Measurements from ENCODE around the gene SYCP3. TPM values are rescaled to one million over a fixed set of nuclear protein-coding genes. Genes with fewer than 3 reads are reported as not detected.

Gene SYCP3
- total and polyA plus RNA-seq, 2 of the 8 experiments (the other 6 are each of a cell fraction or from before 2014, with no cell fraction given): 0.02 to 0.07 TPM

DNA sequence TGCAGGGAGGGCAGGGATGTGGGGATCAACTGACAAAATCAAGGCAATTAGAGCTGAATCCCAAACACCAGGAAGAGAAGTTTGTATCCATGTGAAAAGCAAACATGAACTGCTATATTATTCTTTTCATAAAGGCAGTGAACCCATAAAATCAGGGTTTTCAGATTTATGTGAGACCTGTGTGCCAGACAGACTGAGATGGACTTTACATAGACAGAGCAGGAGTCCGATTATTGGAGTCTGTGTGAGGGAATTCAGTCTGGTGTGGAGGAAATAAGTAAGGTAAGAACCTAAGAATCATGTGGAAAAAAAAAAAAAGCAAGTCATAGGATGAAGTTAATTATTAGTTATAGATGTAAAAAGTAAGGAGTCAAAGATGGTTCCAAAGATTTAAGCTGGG is 45.1 kb upstream of the SYCP3 start:
- no peak overlapping the region for H4K5ac ChIP-seq (ENCODE audit: insufficient read length, low read depth, low read length)
- CTCF ChIA-PET (ENCODE audit: partially characterized antibody): interaction anchor here (1.1 to 2.3 kb wide), 5 partner anchors 9 to 56 kb away, joined by 3 to 16 read pairs (median 7); partner anchors contain the start of gene GNPTAB
- no peak for TF ChIP-seq MAFK (IDR thresholded peaks at IDR 0.05; ENCODE audit: low read depth, low read length)
- TF ChIP-seq EP300 (IDR thresholded peaks at IDR 0.05; ENCODE audit: borderline replicate concordance in 1 of 2, low read depth in 2 of 2, low read length in 2 of 2): no peak
- TF ChIP-seq CBX8 (IDR thresholded peaks at IDR 0.05; ENCODE audit: borderline replicate concordance, low read depth, low read length): no peak
- no peak for TF ChIP-seq CEBPB (IDR thresholded peaks at IDR 0.05; ENCODE audit: low read depth, low read length)
- no peak for TF ChIP-seq ATF2 (IDR thresholded peaks at IDR 0.05; ENCODE audit: low read length)
- no peak for TF ChIP-seq BCL11A (IDR thresholded peaks at IDR 0.05; ENCODE audit: low read depth in 2 of 2, low read length in 2 of 2)
- TF ChIP-seq YY1 (IDR thresholded peaks at IDR 0.05; ENCODE audit: low read depth, low read length): no peak
- no peak for TF ChIP-seq CHD1 (IDR thresholded peaks at IDR 0.05; ENCODE audit: low read depth, low read length)

More for the DNA sequence above, 45.1 kb upstream of the SYCP3 start:
- no peak overlapping the region for H2BK5ac ChIP-seq (ENCODE audit: low read depth, low read length)
- WGBS, 2 experiments (ENCODE audit: extremely low coverage in 1 of 2, insufficient coverage in 1 of 2, insufficient read length in 1 of 2, insufficient replicate concordance in 2 of 2, low coverage in 1 of 2, low lambda C conversion rate in 2 of 2, missing lambda C conversion rate in 1 of 2): 94% methylated on average over 1 of the region's 1 CpG; no CpG with 5 or more reads in 1 of the 2 experiments
- no peaks in the 10 kb centered on the region for H3K9me3 ChIP-seq (ENCODE audit: insufficient read depth in 2 of 2, low read depth in 1 of 2, low read length in 1 of 2)
- H3K79me1 ChIP-seq (ENCODE audit: low read depth, low read length): no peaks in the 10 kb centered on the region
- H3K18ac ChIP-seq (ENCODE audit: extremely low read depth, low read length): no peak overlapping the region
- peaks cover 0 to 2% of the 10 kb centered on the region in 2 experiments for H4K20me1 ChIP-seq (replicated peaks in 1 of 2; ENCODE audit: control insufficient read depth in 1 of 2, insufficient read depth in 2 of 2, low read length in 2 of 2)
- FAIRE-seq: no peak
- no peak overlapping the region for H3K23ac ChIP-seq (ENCODE audit: insufficient read length)
- no peak overlapping the region for H2BK20ac ChIP-seq (ENCODE audit: low read length)
- H3K4me1 ChIP-seq (replicated peaks in 1 of 4; ENCODE audit: control insufficient read depth in 3 of 4, insufficient read depth in 4 of 4, low read length in 3 of 4): no peaks in the 10 kb centered on the region
- no peak overlapping the region for H4K8ac ChIP-seq (ENCODE audit: extremely low read depth, insufficient read depth, low read length)
- POLR2A ChIA-PET (ENCODE audit: partially characterized antibody): interaction anchor here (0.5 to 1.4 kb wide), 3 partner anchors 11 to 386 kb away, joined by 3 to 7 read pairs (median 5); no protein-coding TSS in a partner anchor
- H2AFZ ChIP-seq (ENCODE audit: low read length): no peak overlapping the region
- H4K91ac ChIP-seq (replicated peaks; ENCODE audit: insufficient read length, low read length): no peak overlapping the region
- no peak overlapping the region for H2BK12ac ChIP-seq (ENCODE audit: low read depth, low read length)
- H3K4me3 ChIP-seq (ENCODE audit: extremely low read depth in 1 of 4, insufficient read depth in 2 of 4, low read depth in 3 of 4, low read length in 4 of 4): no peak overlapping the region
- no peaks in the 10 kb centered on the region for H3K27me3 ChIP-seq (replicated peaks in 1 of 4; ENCODE audit: control insufficient read depth in 3 of 4, extremely low read depth in 1 of 4, insufficient read depth in 3 of 4, low read length in 3 of 4)
- H3K9ac ChIP-seq (replicated peaks in 1 of 4; ENCODE audit: extremely low read depth in 1 of 4, low read depth in 3 of 4, low read length in 3 of 4): no peak overlapping the region
- H3K4ac ChIP-seq (replicated peaks; ENCODE audit: insufficient read length, low read depth, low read length): no peak overlapping the region
- no peak overlapping the region for H3K4me2 ChIP-seq (ENCODE audit: insufficient read depth in 1 of 2, low read depth in 2 of 2, low read length in 2 of 2)
- no peak overlapping the region for H3K56ac ChIP-seq (replicated peaks; ENCODE audit: insufficient read length, low read depth, low read length)
- DNase-seq (ENCODE audit: low read depth in 1 of 2, low spot score in 2 of 2): no peak
- no peak overlapping the region for H3K27ac ChIP-seq (ENCODE audit: low read depth, low read length)
- H2AK5ac ChIP-seq (ENCODE audit: low read depth, low read length): no peak overlapping the region
- H3K36me3 ChIP-seq (ENCODE audit: control insufficient read depth in 2 of 4, insufficient read depth in 4 of 4, low read length in 3 of 4): peaks cover 0 to 46% (median 15%) of the 10 kb centered on the region in 4 experiments; a peak in 6 of 8 replicates
- H2BK120ac ChIP-seq (replicated peaks; ENCODE audit: low read depth, low read length): no peak overlapping the region
- H3K14ac ChIP-seq (ENCODE audit: insufficient read length): no peak overlapping the region
- H3K79me2 ChIP-seq (ENCODE audit: control insufficient read depth in 1 of 2, insufficient read depth in 2 of 2, low read length in 2 of 2): no peaks in the 10 kb centered on the region
- no peak overlapping the region for H2BK15ac ChIP-seq (ENCODE audit: low read length)
- H3K23me2 ChIP-seq (ENCODE audit: low read depth, low read length): no peaks in the 10 kb centered on the region

All from H1 (cell line).